Measurements from ENCODE around the gene NCAPG. TPM values are rescaled to one million over a fixed set of nuclear protein-coding genes. Genes with fewer than 3 reads are reported as not detected.

The NCAPG gene
- total RNA-seq, 1 donor from 2014 or later: 211 TPM

GRCh38 chr4:17814140-17814539, 3.4 kb downstream of the NCAPG start:
- no peaks in the 10 kb centered on the region for H3K27me3 Mint-ChIP-seq (ENCODE audit: insufficient read depth, low read depth)
- DNase-seq (ENCODE audit: low spot score): no peak
- no peak overlapping the region for H3K9ac ChIP-seq
- no peaks in the 10 kb centered on the region for H3K9me3 ChIP-seq (ENCODE audit: low read depth)
- H3K36me3 ChIP-seq: peaks cover 27% of the 10 kb centered on the region
- H3K27ac Mint-ChIP-seq: no peak overlapping the region
- H2AFZ ChIP-seq (replicated peaks): no peak overlapping the region
- H3K27ac ChIP-seq: no peak overlapping the region
- peaks cover 18% of the 10 kb centered on the region for H3K4me1 Mint-ChIP-seq
- no peak overlapping the region for H3K4me3 Mint-ChIP-seq
- no peak for TF ChIP-seq EZH2 (IDR thresholded peaks at IDR 0.05)
- TF ChIP-seq EZH2phosphoT487 (IDR thresholded peaks at IDR 0.05): no peak
- no peak for TF ChIP-seq CTCF (IDR thresholded peaks at IDR 0.05)
- peaks cover 100% of the 10 kb centered on the region for H3K79me2 ChIP-seq (ENCODE audit: low read depth)
- peaks cover 29% of the 10 kb centered on the region for H3K36me3 Mint-ChIP-seq
- H3K27me3 ChIP-seq: no peaks in the 10 kb centered on the region
- H3F3A ChIP-seq (ENCODE audit: low read depth): no peaks in the 10 kb centered on the region
- H4K20me1 ChIP-seq (ENCODE audit: low read depth): peaks cover 44% of the 10 kb centered on the region
- peak overlapping the region; percentile 8 for H3K4me2 ChIP-seq
- no peaks in the 10 kb centered on the region for H3K9me3 Mint-ChIP-seq
- no peak overlapping the region for H3K4me3 ChIP-seq
- peaks cover 16% of the 10 kb centered on the region for H3K4me1 ChIP-seq

- peaks cover 14% of the 10 kb centered on the region for H3K4me1 ChIP-seq
- Mint-ChIP-seq H3K4me1 (peaks cover 18% of the 10 kb centered on the region), H3K27ac (no peak overlapping the region), H3K36me3 (peaks cover 31% of the 10 kb centered on the region), H3K27me3 (ENCODE audit: insufficient read depth, low read depth) (no peaks in the 10 kb centered on the region), H3K9me3 (no peaks in the 10 kb centered on the region), H3K4me3 (no peak overlapping the region)
- no peaks in the 10 kb centered on the region for H3K9me3 ChIP-seq (ENCODE audit: low read depth)
- H3K36me3 ChIP-seq: peaks cover 34% of the 10 kb centered on the region
- no peak overlapping the region for H2AFZ ChIP-seq (replicated peaks)
- H3K4me2 ChIP-seq: no peak overlapping the region
- H3K27ac ChIP-seq: no peak overlapping the region
- peaks cover 100% of the 10 kb centered on the region for H3K79me2 ChIP-seq (ENCODE audit: low read depth)
- no peak for TF ChIP-seq CTCF (IDR thresholded peaks at IDR 0.05)
- no peak for TF ChIP-seq EZH2 (IDR thresholded peaks at IDR 0.05)
- TF ChIP-seq EZH2phosphoT487 (IDR thresholded peaks at IDR 0.05): no peak
- DNase-seq (ENCODE audit: low spot score): no peak
- H3K4me3 ChIP-seq: no peak overlapping the region
- peaks cover 35% of the 10 kb centered on the region for H4K20me1 ChIP-seq (ENCODE audit: low read depth)
- no peaks in the 10 kb centered on the region for H3K27me3 ChIP-seq
- H3F3A ChIP-seq (ENCODE audit: low read depth): no peaks in the 10 kb centered on the region
- H3K9ac ChIP-seq: no peak overlapping the region
Measured at GRCh38 chr4:17816142-17816541, 5.4 kb downstream of the NCAPG start.

GRCh38 chr4:17817027-17817426, 6.2 kb downstream of the NCAPG start:
- Histone ChIP-seq H4K20me1 (ENCODE audit: low read depth) (peaks cover 35% of the 10 kb centered on the region), H3K36me3 (peaks cover 34% of the 10 kb centered on the region), H3K4me3 (no peak overlapping the region), H3K27me3 (no peaks in the 10 kb centered on the region), H3K27ac (no peak overlapping the region), H3K9ac (no peak overlapping the region), H2AFZ (replicated peaks) (no peak overlapping the region), H3K9me3 (ENCODE audit: low read depth) (no peaks in the 10 kb centered on the region), H3F3A (ENCODE audit: low read depth) (no peaks in the 10 kb centered on the region), H3K4me1 (peaks cover 14% of the 10 kb centered on the region), H3K79me2 (ENCODE audit: low read depth) (peaks cover 99% of the 10 kb centered on the region), H3K4me2 (no peak overlapping the region)
- no peak for TF ChIP-seq EZH2phosphoT487 (IDR thresholded peaks at IDR 0.05)
- TF ChIP-seq EZH2 (IDR thresholded peaks at IDR 0.05): no peak
- peak; percentile 54 for TF ChIP-seq CTCF (IDR thresholded peaks at IDR 0.05)
- peak; percentile 45 for DNase-seq (ENCODE audit: low spot score)
- Mint-ChIP-seq H3K4me3 (no peak overlapping the region), H3K9me3 (no peaks in the 10 kb centered on the region), H3K4me1 (peaks cover 17% of the 10 kb centered on the region), H3K27ac (no peak overlapping the region), H3K27me3 (ENCODE audit: insufficient read depth, low read depth) (no peaks in the 10 kb centered on the region), H3K36me3 (peaks cover 32% of the 10 kb centered on the region)

Measured in neural progenitor cell (in vitro differentiated cells).